SU-DHL-6 (cell line): ENCODE data around the gene HTR2B.

Experiments used
- H2AFZ ChIP-seq: fragments of 200-600 bp; sonication (generic); 2 replicates; pipeline ENCODE4 v1.6.1; 2014; ENCODE audit warnings: low read depth, mild to moderate bottlenecking, moderate library complexity, mixed read lengths, antibody characterized with exemption, low read length; ENCODE audit not compliant: severe bottlenecking
- H3F3A ChIP-seq: fragments of 200-600 bp; shearing (Covaris generic); 2 replicates; pipeline ENCODE4 v1.6.0; 2016; ENCODE audit warnings: antibody characterized with exemption, mild to moderate bottlenecking; ENCODE audit not compliant: insufficient read depth
- H3K27ac ChIP-seq: fragments of 200-600 bp; sonication (generic); 2 replicates; pipeline ENCODE4 v1.5.1; 2016; ENCODE audit warnings: low read depth, mild to moderate bottlenecking, low read length, moderate library complexity, mixed read lengths
- H3K27me3 ChIP-seq: fragments of 200-600 bp; sonication (generic), shearing (Covaris generic); 2 replicates; pipeline ENCODE4 v1.6.0; 2014; ENCODE audit warnings: mild to moderate bottlenecking, low read length
- H3K36me3 ChIP-seq: fragments of 200-600 bp; sonication (generic); 2 replicates; pipeline ENCODE4 v1.6.1; 2014; ENCODE audit warnings: mild to moderate bottlenecking, low read length, mixed read lengths
- H3K4me2 ChIP-seq: fragments of 300-600, 200-600 bp; shearing (Covaris generic), sonication (generic); 2 replicates; pipeline ENCODE4 v1.6.0; 2014; ENCODE audit warnings: low read length, low read depth, mild to moderate bottlenecking; ENCODE audit not compliant: poor library complexity, severe bottlenecking
- H3K4me3 ChIP-seq: fragments of 200-600 bp; sonication (generic); 2 replicates; pipeline ENCODE4 v1.5.1; 2014; ENCODE audit warnings: antibody characterized with exemption, low read length, mild to moderate bottlenecking, mixed read lengths; ENCODE audit not compliant: insufficient read depth, poor library complexity, severe bottlenecking
- H3K79me2 ChIP-seq: fragments of 200-600 bp; sonication (generic); 2 replicates; pipeline ENCODE4 v1.6.1; 2014; ENCODE audit warnings: mild to moderate bottlenecking, low read length, moderate library complexity; ENCODE audit not compliant: insufficient read depth
- H3K9ac ChIP-seq: fragments of 200-600 bp; sonication (generic); 2 replicates; pipeline ENCODE4 v1.7.0; 2014; ENCODE audit warnings: mild to moderate bottlenecking, low read length
- H3K9me2 ChIP-seq: fragments of 200-600 bp; sonication (generic); replicated peaks from 2 replicates; pipeline ENCODE4 v1.6.1; 2014; ENCODE audit warnings: low read length; ENCODE audit not compliant: insufficient read depth
- H3K9me3 ChIP-seq: fragments of 200-600 bp; sonication (generic); 2 replicates; pipeline ENCODE4 v1.6.1; 2014; ENCODE audit warnings: low read length, mixed read lengths; ENCODE audit not compliant: insufficient read depth
- H4K20me1 ChIP-seq: fragments of 200-600 bp; sonication (generic); 2 replicates; pipeline ENCODE4 v1.6.1; 2014; ENCODE audit warnings: low read depth, mild to moderate bottlenecking, antibody characterized with exemption, low read length, moderate library complexity, mixed read lengths
- EZH2phosphoT487 ChIP-seq: fragments of 200-600 bp; sonication (generic), shearing (Covaris generic); conservative IDR thresholded peaks from 2 replicates; pipeline ENCODE4 v1.6.1; 2018; ENCODE audit warnings: mild to moderate bottlenecking, antibody characterized with exemption, low read length, moderate library complexity, mixed read lengths
- TF ChIP-seq, protein P1 (sequence below): fragments of 200-600 bp; sonication (generic); IDR thresholded peaks from one replicate; pipeline ENCODE4 v1.5.1; 2017; ENCODE audit warnings: antibody characterized with exemption, mild to moderate bottlenecking, low read length, moderate library complexity; ENCODE audit not compliant: insufficient read depth, poor library complexity, severe bottlenecking

Gene HTR2B

GRCh38 chr2:231170055-231170454 lies 45.2 kb upstream of the HTR2B start:
- Histone ChIP-seq H3K36me3 (peaks cover 19% of the 10 kb centered on the region; the same call in 1 of the 2 replicates), H3K9me2 (no peaks in the 10 kb centered on the region), H4K20me1 (no peaks in the 10 kb centered on the region), H2AFZ (no peak overlapping the region), H3F3A (peaks cover 6% of the 10 kb centered on the region; the same call in 1 of the 2 replicates), H3K4me3 (no peak overlapping the region), H3K9me3 (no peaks in the 10 kb centered on the region), H3K79me2 (no peaks in the 10 kb centered on the region), H3K9ac (no peak overlapping the region), H3K27ac (no peak overlapping the region), H3K27me3 (no peaks in the 10 kb centered on the region), H3K4me2 (no peak overlapping the region)
- TF ChIP-seq, protein P1, sequence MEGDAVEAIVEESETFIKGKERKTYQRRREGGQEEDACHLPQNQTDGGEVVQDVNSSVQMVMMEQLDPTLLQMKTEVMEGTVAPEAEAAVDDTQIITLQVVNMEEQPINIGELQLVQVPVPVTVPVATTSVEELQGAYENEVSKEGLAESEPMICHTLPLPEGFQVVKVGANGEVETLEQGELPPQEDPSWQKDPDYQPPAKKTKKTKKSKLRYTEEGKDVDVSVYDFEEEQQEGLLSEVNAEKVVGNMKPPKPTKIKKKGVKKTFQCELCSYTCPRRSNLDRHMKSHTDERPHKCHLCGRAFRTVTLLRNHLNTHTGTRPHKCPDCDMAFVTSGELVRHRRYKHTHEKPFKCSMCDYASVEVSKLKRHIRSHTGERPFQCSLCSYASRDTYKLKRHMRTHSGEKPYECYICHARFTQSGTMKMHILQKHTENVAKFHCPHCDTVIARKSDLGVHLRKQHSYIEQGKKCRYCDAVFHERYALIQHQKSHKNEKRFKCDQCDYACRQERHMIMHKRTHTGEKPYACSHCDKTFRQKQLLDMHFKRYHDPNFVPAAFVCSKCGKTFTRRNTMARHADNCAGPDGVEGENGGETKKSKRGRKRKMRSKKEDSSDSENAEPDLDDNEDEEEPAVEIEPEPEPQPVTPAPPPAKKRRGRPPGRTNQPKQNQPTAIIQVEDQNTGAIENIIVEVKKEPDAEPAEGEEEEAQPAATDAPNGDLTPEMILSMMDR, result no peak
- no peak for TF ChIP-seq EZH2phosphoT487

GRCh38 chr2:231169488-231169887 lies 44.6 kb upstream of the HTR2B start:
- TF ChIP-seq EZH2phosphoT487, result no peak
- TF ChIP-seq, protein P1, result no peak
- H3K79me2 ChIP-seq, result no peaks in the 10 kb centered on the region
- peaks cover 19% of the 10 kb centered on the region; the same call in 1 of the 2 replicates for H3K36me3 ChIP-seq
- H2AFZ ChIP-seq, result no peak overlapping the region
- no peaks in the 10 kb centered on the region for H3K27me3 ChIP-seq
- peaks cover 6% of the 10 kb centered on the region; the same call in 1 of the 2 replicates for H3F3A ChIP-seq
- no peak overlapping the region for H3K4me3 ChIP-seq
- H3K27ac ChIP-seq, result no peak overlapping the region
- no peak overlapping the region for H3K9ac ChIP-seq
- no peak overlapping the region for H3K4me2 ChIP-seq
- no peaks in the 10 kb centered on the region for H4K20me1 ChIP-seq
- no peaks in the 10 kb centered on the region for H3K9me2 ChIP-seq
- no peaks in the 10 kb centered on the region for H3K9me3 ChIP-seq

DNA sequence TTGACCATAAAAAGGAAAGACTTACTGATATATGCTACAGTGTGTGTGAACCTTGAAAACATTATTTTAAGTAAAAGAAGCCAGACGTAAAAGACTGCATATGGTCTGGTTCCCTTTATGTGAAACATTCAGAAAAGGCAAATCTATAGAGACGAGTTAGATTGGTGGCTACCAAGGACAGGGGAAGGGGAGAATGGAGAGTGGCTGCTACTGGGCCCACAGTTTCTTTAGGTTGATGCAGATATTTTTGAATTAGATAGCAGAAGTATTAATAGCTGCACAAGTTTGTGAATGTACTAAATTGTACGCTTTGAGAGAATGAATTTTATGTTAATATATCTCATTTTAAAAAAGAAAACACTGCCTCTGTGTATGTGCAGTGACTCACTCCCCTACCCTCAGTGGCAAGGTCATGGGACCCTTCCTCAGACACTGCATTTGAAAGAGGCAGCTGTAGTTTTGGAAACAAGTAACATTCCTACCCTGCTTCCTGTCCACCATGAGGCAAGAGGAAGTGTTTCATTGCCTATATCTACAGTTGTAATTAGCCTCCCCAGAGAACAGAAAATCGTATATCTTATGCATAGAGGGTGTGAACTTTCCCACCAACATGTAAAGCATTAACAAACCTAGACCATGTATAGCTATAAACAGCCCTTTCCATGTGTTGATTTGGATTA lies 43.8 kb upstream of the HTR2B start:
- H3K9ac ChIP-seq, result no peak overlapping the region
- no peaks in the 10 kb centered on the region for H3K9me2 ChIP-seq
- no peak overlapping the region for H3K4me3 ChIP-seq
- no peak overlapping the region for H2AFZ ChIP-seq
- H3K79me2 ChIP-seq, result no peaks in the 10 kb centered on the region
- H4K20me1 ChIP-seq, result no peaks in the 10 kb centered on the region
- no peaks in the 10 kb centered on the region for H3K27me3 ChIP-seq
- H3F3A ChIP-seq, result peaks cover 1% of the 10 kb centered on the region; the same call in 1 of the 2 replicates
- H3K4me2 ChIP-seq, result no peak overlapping the region
- H3K9me3 ChIP-seq, result no peaks in the 10 kb centered on the region
- TF ChIP-seq EZH2phosphoT487, result no peak
- TF ChIP-seq, protein P1, result no peak
- H3K27ac ChIP-seq, result no peak overlapping the region
- peaks cover 24% of the 10 kb centered on the region; the same call in 1 of the 2 replicates for H3K36me3 ChIP-seq
